ENCODE measurements around the gene GAREM1. TPM values are rescaled to one million over a fixed set of nuclear protein-coding genes. Genes with fewer than 3 reads are reported as not detected.

GAREM1 gene
- total RNA-seq, 6 donors from 2014 or later = 8.1 to 21.0 (median 13.7) TPM

GRCh38 chr18:32386471-32386870, 84.2 kb downstream of the GAREM1 start:
- TF ChIP-seq POLR2A (IDR thresholded peaks at IDR 0.05) (no peak), CTCF (IDR thresholded peaks at IDR 0.05) (no peak), POLR2AphosphoS5 (IDR thresholded peaks at IDR 0.05) (no peak)
- Histone ChIP-seq H3K4me3 (no peak overlapping the region), H3K9me3 (no peaks in the 10 kb centered on the region), H3K4me1 (no peaks in the 10 kb centered on the region), H3K36me3 (no peaks in the 10 kb centered on the region), H3K27ac (no peak overlapping the region), H3K27me3 (no peaks in the 10 kb centered on the region)
- 64 to 79% methylated on average over 5 of the region's 5 CpGs for WGBS, 2 donors
- no peak for ATAC-seq (ENCODE audit: low FRiP score in 2 of 2)
- no peak for DNase-seq

- Histone ChIP-seq H3K4me3 (no peak overlapping the region), H3K27ac (peak overlapping the region in 1 of 4 donors; percentile 48), H3K27me3 (no peaks in the 10 kb centered on the region), H3K4me1 (no peaks in the 10 kb centered on the region), H3K9me3 (no peaks in the 10 kb centered on the region), H3K36me3 (no peaks in the 10 kb centered on the region)
- WGBS, 2 donors = 56 to 57% methylated on average over 4 of the region's 4 CpGs
- DNase-seq (no peak), ATAC-seq (ENCODE audit: low FRiP score in 2 of 2) (peak; percentile 72 to 76)
- TF ChIP-seq CTCF (IDR thresholded peaks at IDR 0.05) (no peak), EP300 (IDR thresholded peaks at IDR 0.05) (no peak), POLR2A (IDR thresholded peaks at IDR 0.05) (no peak), POLR2AphosphoS5 (IDR thresholded peaks at IDR 0.05) (no peak)
Measured at GRCh38 chr18:32383050-32383819, 87.4 kb downstream of the GAREM1 start.

GRCh38 chr18:32381761-32382160, 88.9 kb downstream of the GAREM1 start:
- Histone ChIP-seq H3K27ac (no peak overlapping the region), H3K36me3 (no peaks in the 10 kb centered on the region), H3K9me3 (no peaks in the 10 kb centered on the region), H3K27me3 (no peaks in the 10 kb centered on the region), H3K4me3 (no peak overlapping the region), H3K4me1 (no peaks in the 10 kb centered on the region)
- ATAC-seq (ENCODE audit: low FRiP score in 2 of 2) = no peak
- TF ChIP-seq EP300 (IDR thresholded peaks at IDR 0.05) = no peak
- no peak for TF ChIP-seq POLR2AphosphoS5 (IDR thresholded peaks at IDR 0.05)
- no peak for TF ChIP-seq CTCF (IDR thresholded peaks at IDR 0.05)
- no peak for TF ChIP-seq POLR2A (IDR thresholded peaks at IDR 0.05)
- 69 to 85% methylated on average over 2 of the region's 2 CpGs for WGBS, 2 donors
- no peak for DNase-seq

- no peak overlapping the region for H3K27ac ChIP-seq
- 39 to 48% methylated on average over 1 of the region's 1 CpG for WGBS, 2 donors
- TF ChIP-seq POLR2AphosphoS5 (IDR thresholded peaks at IDR 0.05) = no peak
- no peak for TF ChIP-seq POLR2A (IDR thresholded peaks at IDR 0.05)
- no peak for TF ChIP-seq CTCF (IDR thresholded peaks at IDR 0.05)
- TF ChIP-seq EP300 (IDR thresholded peaks at IDR 0.05) = no peak
- no peaks in the 10 kb centered on the region for H3K36me3 ChIP-seq
- no peaks in the 10 kb centered on the region for H3K4me1 ChIP-seq
- DNase-seq (no peak), ATAC-seq (ENCODE audit: low FRiP score in 2 of 2) (no peak)
- H3K9me3 ChIP-seq = no peaks in the 10 kb centered on the region
- H3K27me3 ChIP-seq = no peaks in the 10 kb centered on the region
- no peak overlapping the region for H3K4me3 ChIP-seq
Measured at GRCh38 chr18:32380559-32380958, 90.1 kb downstream of the GAREM1 start.

GRCh38 chr18:32379891-32380290, 90.8 kb downstream of the GAREM1 start:
- no peak for TF ChIP-seq EP300 (IDR thresholded peaks at IDR 0.05)
- no peak for TF ChIP-seq CTCF (IDR thresholded peaks at IDR 0.05)
- no peak for TF ChIP-seq POLR2A (IDR thresholded peaks at IDR 0.05)
- no peak for TF ChIP-seq POLR2AphosphoS5 (IDR thresholded peaks at IDR 0.05)
- 94 to 97% methylated on average over 7 of the region's 7 CpGs for WGBS, 2 donors
- no peak overlapping the region for H3K27ac ChIP-seq
- ATAC-seq (ENCODE audit: low FRiP score in 2 of 2) (no peak), DNase-seq (no peak)
- H3K27me3 ChIP-seq = no peaks in the 10 kb centered on the region
- H3K4me3 ChIP-seq = no peak overlapping the region
- H3K36me3 ChIP-seq = no peaks in the 10 kb centered on the region
- H3K9me3 ChIP-seq = no peaks in the 10 kb centered on the region
- no peaks in the 10 kb centered on the region for H3K4me1 ChIP-seq

All from upper lobe of left lung (tissue), 6 donors.